Panc1 (cell line): ENCODE data around the gene ABHD2.

Experiments
- POLR2AphosphoS5 ChIP-seq: IDR thresholded peaks from 2 replicates; pipeline ENCODE4 v1.6.1; 2012; ENCODE audit warnings: mild to moderate bottlenecking, low read depth, low read length, moderate library complexity
- TCF7L2 ChIP-seq: IDR thresholded peaks from 2 replicates; pipeline ENCODE4 v1.6.1; 2011; ENCODE audit warnings: mild to moderate bottlenecking, low read depth, low read length, inconsistent platforms
- TF ChIP-seq, protein P1 (sequence below): fragments of 450-650 bp; IDR thresholded peaks from 2 replicates; pipeline ENCODE4 v1.5.1; 2017; ENCODE audit warnings: mild to moderate bottlenecking

DNA sequence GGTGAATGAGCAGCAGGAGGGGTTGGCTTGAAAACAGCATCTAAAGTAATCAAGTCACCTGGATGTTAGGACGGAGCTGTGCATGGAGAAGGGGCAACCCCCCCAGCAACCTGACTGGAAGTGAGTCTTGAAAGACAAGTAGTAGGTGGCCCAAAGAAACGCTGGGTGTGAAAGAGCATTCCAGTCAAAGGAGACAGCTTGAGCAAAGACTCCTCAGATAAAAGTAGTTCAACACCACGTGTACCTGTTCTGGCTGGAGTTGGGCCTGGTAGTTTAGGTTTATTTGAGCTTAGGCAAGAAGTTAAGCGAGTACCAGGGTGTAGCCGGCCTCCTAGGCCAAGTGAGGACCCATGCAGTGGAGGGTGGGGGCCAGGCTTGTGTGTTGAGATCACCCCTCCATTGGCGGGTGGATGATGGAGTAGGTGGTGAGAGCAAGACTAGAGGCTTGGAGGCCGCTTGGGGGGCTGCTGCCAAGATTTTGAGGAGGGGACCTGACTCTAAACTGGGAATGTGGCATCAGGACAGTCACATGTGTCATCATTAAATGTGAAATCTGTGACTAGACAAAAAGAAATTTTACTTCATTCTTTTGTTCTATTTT, 61.3 kb downstream of the ABHD2 start:
- TF ChIP-seq, protein P1, sequence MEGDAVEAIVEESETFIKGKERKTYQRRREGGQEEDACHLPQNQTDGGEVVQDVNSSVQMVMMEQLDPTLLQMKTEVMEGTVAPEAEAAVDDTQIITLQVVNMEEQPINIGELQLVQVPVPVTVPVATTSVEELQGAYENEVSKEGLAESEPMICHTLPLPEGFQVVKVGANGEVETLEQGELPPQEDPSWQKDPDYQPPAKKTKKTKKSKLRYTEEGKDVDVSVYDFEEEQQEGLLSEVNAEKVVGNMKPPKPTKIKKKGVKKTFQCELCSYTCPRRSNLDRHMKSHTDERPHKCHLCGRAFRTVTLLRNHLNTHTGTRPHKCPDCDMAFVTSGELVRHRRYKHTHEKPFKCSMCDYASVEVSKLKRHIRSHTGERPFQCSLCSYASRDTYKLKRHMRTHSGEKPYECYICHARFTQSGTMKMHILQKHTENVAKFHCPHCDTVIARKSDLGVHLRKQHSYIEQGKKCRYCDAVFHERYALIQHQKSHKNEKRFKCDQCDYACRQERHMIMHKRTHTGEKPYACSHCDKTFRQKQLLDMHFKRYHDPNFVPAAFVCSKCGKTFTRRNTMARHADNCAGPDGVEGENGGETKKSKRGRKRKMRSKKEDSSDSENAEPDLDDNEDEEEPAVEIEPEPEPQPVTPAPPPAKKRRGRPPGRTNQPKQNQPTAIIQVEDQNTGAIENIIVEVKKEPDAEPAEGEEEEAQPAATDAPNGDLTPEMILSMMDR, result no peak
- TF ChIP-seq TCF7L2, result no peak
- no peak for TF ChIP-seq POLR2AphosphoS5
